Tibial nerve (tissue), 4 donors: ENCODE data around the gene ANKRD23. TPM values are rescaled to one million over a fixed set of nuclear protein-coding genes. Genes with fewer than 3 reads are reported as not detected.

ENCODE experiments used
- DNase-seq, 2 donors: peaks; one replicate each; pipeline ENCODE4 v3.0.0-alpha.2; 2019; ENCODE audit warnings: low spot score in 2 of 2
- H3K27ac ChIP-seq, 4 donors: fragments of 200-600 bp; sonication (generic) in 3 of 4; one replicate each; pipeline ENCODE4 v1.5.1; 2017 to 2019; ENCODE audit warnings: mild to moderate bottlenecking in 1 of 4
- H3K27me3 ChIP-seq, 2 donors: fragments of 200-600 bp; sonication (generic) in 1 of 2; one replicate each; pipeline versions ENCODE4 v1.5.1 to v1.6.0; 2017 to 2019
- H3K36me3 ChIP-seq, 3 donors: fragments of 200-600 bp; sonication (generic); one replicate each; pipeline ENCODE4 v1.5.1; 2018 to 2019
- H3K4me1 ChIP-seq, 4 donors: fragments of 200-600 bp; sonication (generic) in 3 of 4; one replicate each; pipeline ENCODE4 v1.5.1; 2017 to 2019
- H3K4me3 ChIP-seq, 4 donors: fragments of 200-600 bp; sonication (generic) in 3 of 4; one replicate each; pipeline ENCODE4 v1.5.1; 2017 to 2019; ENCODE audit warnings: mild to moderate bottlenecking in 1 of 4, moderate library complexity in 1 of 4
- H3K9me3 ChIP-seq, 4 donors: fragments of 200-600 bp; sonication (generic) in 3 of 4; one replicate each; pipeline ENCODE4 v1.5.1; 2017 to 2019
- EP300 ChIP-seq, 2 donors: sonication (generic); formaldehyde crosslinking; IDR thresholded peaks; one replicate each; pipeline ENCODE4 v1.6.1; 2017; ENCODE audit warnings: antibody characterized with exemption in 2 of 2, mild to moderate bottlenecking in 1 of 2
- POLR2A ChIP-seq, 2 donors: fragments of 450-650 bp; IDR thresholded peaks; one replicate each; pipeline ENCODE4 v1.6.1; 2017; ENCODE audit warnings: antibody characterized with exemption in 2 of 2, mild to moderate bottlenecking in 2 of 2, moderate library complexity in 2 of 2
- WGBS, 2 donors: methylation state at CpG; one replicate each; pipeline ENCODE4 v1.1.5; 2018; 5-methylcytosine and 5-hydroxymethylcytosine counted together
- total RNA-seq, 4 donors: library from RNA; depleted of rRNA; stranded (reverse); fragments of >200 nt; gene quantifications; one replicate each; pipeline ENCODE4 v1.1.0, GENCODE V29; 2016
- TF ChIP-seq, protein P1 (sequence below), 5 experiments: fragments of 200-600 bp in 3 of 5; fragments of 450-650 bp in 2 of 5; sonication (generic) in 3 of 5; IDR thresholded peaks; one replicate each; pipeline ENCODE4 v1.5.1; 2016 to 2019; ENCODE audit warnings: antibody characterized with exemption in 5 of 5, mild to moderate bottlenecking in 3 of 5, moderate library complexity in 2 of 5

ANKRD23 gene
- total RNA-seq, 4 donors from 2014 or later: 6.1 to 23.1 (median 11.2) TPM

DNA sequence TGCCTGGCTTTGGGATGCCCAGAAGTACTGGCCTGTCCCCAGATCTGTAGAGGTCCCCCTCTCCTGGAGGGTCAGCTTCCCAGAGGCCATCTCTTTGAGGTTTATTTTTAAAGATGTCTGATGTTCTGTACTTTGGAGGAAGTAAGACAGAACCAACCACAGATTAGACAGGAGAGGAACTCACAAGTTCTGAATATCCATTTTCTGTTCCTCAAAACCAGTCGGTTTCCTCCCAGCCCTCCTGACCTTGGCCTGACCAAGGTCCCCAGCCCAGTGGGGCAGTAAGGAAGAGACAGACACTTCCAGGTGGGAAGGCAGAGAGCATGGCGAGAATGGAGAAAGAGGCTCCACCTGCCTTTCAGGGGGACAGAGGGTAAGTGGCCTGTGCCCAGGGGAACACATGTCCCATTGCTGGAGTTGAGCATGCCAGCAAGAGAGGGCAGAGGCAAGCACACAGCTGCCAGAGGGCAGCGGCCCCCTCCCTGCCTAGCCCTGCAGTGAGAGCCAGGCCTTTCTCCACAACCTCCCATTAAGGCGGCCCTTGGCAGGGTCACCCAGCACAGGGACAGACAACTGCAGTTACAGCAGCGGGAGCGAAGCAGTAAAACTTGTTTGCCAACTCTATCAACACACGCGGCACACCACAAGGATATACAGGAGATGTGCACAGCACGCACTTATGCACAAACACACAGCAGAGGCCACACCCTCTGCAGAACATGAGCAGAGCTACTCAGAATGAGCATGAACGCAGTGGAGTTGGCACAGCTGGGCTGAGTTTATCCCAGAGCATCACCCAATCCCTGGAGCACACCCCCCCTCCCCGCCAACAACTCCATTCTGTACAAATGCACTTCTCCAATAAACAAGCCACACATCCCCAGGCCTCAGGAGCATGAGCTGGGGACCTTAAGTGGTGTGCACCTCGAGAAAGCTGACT is 44.5 kb upstream of the ANKRD23 start:
- H3K27ac ChIP-seq: peak overlapping the region; percentile 25 to 78 (median 54)
- no peaks in the 10 kb centered on the region for H3K9me3 ChIP-seq
- H3K36me3 ChIP-seq: no peaks in the 10 kb centered on the region
- peak overlapping the region in 1 of 4 donors; percentile 19 for H3K4me3 ChIP-seq
- DNase-seq: no peak
- TF ChIP-seq POLR2A (IDR thresholded peaks at IDR 0.05) (no peak), EP300 (IDR thresholded peaks at IDR 0.05) (no peak)
- TF ChIP-seq, protein P1, sequence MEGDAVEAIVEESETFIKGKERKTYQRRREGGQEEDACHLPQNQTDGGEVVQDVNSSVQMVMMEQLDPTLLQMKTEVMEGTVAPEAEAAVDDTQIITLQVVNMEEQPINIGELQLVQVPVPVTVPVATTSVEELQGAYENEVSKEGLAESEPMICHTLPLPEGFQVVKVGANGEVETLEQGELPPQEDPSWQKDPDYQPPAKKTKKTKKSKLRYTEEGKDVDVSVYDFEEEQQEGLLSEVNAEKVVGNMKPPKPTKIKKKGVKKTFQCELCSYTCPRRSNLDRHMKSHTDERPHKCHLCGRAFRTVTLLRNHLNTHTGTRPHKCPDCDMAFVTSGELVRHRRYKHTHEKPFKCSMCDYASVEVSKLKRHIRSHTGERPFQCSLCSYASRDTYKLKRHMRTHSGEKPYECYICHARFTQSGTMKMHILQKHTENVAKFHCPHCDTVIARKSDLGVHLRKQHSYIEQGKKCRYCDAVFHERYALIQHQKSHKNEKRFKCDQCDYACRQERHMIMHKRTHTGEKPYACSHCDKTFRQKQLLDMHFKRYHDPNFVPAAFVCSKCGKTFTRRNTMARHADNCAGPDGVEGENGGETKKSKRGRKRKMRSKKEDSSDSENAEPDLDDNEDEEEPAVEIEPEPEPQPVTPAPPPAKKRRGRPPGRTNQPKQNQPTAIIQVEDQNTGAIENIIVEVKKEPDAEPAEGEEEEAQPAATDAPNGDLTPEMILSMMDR (IDR thresholded peaks at IDR 0.05): no peak
- WGBS, 2 donors: 28 to 30% methylated on average over 12 of the region's 12 CpGs
- peaks cover 0 to 83% (median 38%) of the 10 kb centered on the region in 4 donors for H3K4me1 ChIP-seq
- no peaks in the 10 kb centered on the region for H3K27me3 ChIP-seq

DNA sequence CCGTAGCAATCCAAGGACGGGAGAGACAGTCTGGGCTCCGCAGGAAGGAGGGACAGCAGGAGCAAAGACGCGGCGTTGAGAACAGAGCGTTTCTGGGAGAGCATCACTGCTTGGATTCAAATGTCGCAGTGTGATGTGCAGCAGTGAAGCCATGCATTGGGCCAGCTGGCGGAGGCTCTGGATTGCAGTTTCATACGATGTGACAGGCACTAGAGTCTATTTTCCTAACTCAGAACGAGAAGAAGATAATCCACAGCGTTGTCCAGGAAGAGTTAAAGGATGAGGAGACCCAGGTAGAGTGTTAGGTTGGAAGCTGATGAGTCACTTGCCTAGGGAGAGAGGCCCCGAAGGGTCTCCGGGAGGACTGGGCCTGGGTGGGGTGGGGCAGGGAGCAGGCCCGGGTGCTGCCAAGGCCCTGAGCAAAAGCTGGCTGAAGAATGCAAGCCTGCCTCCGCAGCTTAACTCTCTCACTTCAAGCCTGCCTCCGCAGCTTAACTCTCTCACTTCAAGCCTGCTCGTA is 43.7 kb upstream of the ANKRD23 start:
- no peaks in the 10 kb centered on the region for H3K9me3 ChIP-seq
- no peak for DNase-seq
- H3K4me3 ChIP-seq: peak overlapping the region in 1 of 4 donors; percentile 19
- H3K36me3 ChIP-seq: no peaks in the 10 kb centered on the region
- TF ChIP-seq, protein P1 (IDR thresholded peaks at IDR 0.05): no peak
- TF ChIP-seq POLR2A (IDR thresholded peaks at IDR 0.05) (no peak), EP300 (IDR thresholded peaks at IDR 0.05) (no peak)
- 26 to 28% methylated on average over 17 to 18 of the region's 18 CpGs for WGBS, 2 donors
- no peaks in the 10 kb centered on the region for H3K27me3 ChIP-seq
- H3K4me1 ChIP-seq: peaks cover 0 to 89% (median 38%) of the 10 kb centered on the region in 4 donors
- peak overlapping the region; percentile 25 to 78 (median 54) for H3K27ac ChIP-seq

DNA sequence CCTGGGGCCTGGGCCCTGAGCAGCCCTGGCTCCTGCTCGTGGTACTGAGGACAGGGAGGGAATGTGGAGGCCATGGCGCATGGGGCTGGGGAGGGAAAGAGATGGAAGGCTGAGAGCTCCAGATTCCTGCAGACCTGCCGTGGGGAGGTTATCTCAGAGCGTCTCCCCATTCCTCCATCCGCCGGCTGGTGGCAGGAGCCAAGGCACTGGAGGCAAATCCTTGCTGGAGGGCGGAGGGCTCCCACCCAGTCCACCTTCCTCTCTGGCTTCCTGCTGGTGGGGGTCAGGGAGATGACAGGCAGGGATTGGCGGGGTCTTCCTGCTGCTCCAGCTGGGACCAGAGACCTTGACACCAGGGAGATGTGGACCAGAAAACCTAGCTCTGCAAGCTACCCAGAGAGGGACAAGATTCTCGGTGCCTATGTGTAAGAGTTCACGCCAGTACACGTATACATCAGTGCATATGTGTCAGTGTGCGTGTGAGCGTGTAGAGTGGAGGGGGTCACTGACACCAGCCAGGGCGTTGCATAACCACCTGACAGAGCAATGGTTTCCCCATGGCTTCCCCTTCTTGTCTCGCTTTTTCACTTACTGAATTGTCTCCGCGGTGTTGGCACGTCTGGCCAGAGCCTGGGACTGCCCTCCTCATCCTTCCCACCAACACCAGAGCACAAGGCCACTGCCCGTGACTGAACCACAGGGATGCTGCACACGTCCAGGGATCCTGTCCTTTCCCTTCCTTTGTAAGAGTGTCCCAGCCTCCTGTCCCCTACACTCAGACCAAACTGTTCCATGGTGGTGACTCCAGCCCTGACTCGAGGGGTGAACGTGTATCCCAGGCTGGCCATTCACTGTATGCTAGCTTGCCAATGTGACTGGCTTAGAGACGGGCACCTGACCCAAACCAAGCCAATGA is 41.9 kb upstream of the ANKRD23 start:
- no peak for DNase-seq
- Histone ChIP-seq H3K4me1 (peaks cover 0 to 90% (median 36%) of the 10 kb centered on the region in 4 donors), H3K27me3 (no peaks in the 10 kb centered on the region), H3K4me3 (no peak overlapping the region), H3K9me3 (no peaks in the 10 kb centered on the region), H3K27ac (peak overlapping the region in 1 of 4 donors; percentile 78), H3K36me3 (no peaks in the 10 kb centered on the region)
- TF ChIP-seq POLR2A (IDR thresholded peaks at IDR 0.05): no peak
- no peak for TF ChIP-seq EP300 (IDR thresholded peaks at IDR 0.05)
- TF ChIP-seq, protein P1 (IDR thresholded peaks at IDR 0.05): no peak
- WGBS, 2 donors: 86 to 87% methylated on average over 21 to 23 of the region's 23 CpGs

DNA sequence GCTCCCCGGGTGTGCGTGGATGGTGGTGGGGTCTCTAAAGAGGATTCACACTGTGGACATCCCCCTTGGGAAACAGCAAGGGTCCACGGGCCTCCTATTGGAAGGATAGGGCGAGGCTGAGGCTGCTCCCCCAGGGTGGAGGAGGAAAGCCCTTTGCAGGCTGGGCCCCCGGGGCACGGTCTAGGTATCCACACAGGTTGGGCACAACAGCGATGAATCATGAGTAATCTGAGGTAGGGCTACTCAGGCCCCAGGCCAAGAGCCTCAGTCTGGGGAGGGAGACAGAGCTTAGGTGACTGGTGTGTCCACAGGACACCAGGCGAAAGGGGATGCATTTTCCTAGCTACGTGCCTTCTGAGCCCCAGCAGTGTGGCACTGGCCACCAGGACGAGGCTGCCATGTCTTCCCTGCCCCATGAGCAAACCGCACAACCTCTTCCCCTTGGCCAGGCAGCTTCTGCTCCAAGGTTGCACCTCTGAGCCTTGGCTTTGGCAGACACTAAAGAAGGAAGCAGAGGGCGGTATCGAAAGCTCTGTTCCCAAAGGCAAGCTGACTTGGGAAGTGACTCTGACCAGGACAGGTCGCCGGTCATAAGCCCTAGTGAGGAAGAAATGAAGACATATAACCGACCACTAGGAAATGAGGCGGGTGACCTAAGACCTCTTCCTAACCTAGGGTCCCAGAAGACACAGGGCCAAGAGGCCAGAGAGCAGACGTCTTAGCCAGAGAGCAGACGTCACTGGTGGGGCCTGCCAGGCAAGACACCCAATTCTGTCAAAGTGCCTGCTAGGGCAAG is 40.7 kb upstream of the ANKRD23 start:
- H3K4me1 ChIP-seq: peaks cover 0 to 81% (median 33%) of the 10 kb centered on the region in 4 donors
- no peaks in the 10 kb centered on the region for H3K36me3 ChIP-seq
- H3K27me3 ChIP-seq: no peaks in the 10 kb centered on the region
- TF ChIP-seq EP300 (IDR thresholded peaks at IDR 0.05): no peak
- TF ChIP-seq POLR2A (IDR thresholded peaks at IDR 0.05): no peak
- TF ChIP-seq, protein P1 (IDR thresholded peaks at IDR 0.05): no peak
- DNase-seq: no peak
- H3K9me3 ChIP-seq: no peaks in the 10 kb centered on the region
- peak overlapping the region in 1 of 4 donors; percentile 42 for H3K27ac ChIP-seq
- 74 to 76% methylated on average over 18 to 19 of the region's 19 CpGs for WGBS, 2 donors
- no peak overlapping the region for H3K4me3 ChIP-seq
